GM21360 (cell line): ENCODE results near the gene FMO2.
"Not testable (repeated sequence)": the region's sequence is repeated elsewhere in the genome, so short reads cannot be mapped to it uniquely, and the experiment has no call there.

Experiments used
- ATAC-seq: cut with Tn5 transposase; IDR thresholded peaks from one replicate; pipeline ENCODE4 v1.9.1; 2021; ENCODE audit warnings: mild to moderate bottlenecking, moderate library complexity; ENCODE audit not compliant: unreplicated experiment

Gene FMO2

GRCh38 chr1:171218661-171219060, 33.6 kb downstream of the FMO2 start:
- ATAC-seq = no peak

- ATAC-seq = no peak
These were observed 34.4 kb downstream of the FMO2 start for GRCh38 chr1:171219346-171220080.

GRCh38 chr1:171220081-171220420, 35.0 kb downstream of the FMO2 start:
- no peak for ATAC-seq

- ATAC-seq = no peak
These were observed 35.5 kb downstream of the FMO2 start for GRCh38 chr1:171220581-171221054.

GRCh38 chr1:171221665-171222591, 36.8 kb downstream of the FMO2 start:
- no peak for ATAC-seq

- ATAC-seq = no peak
These were observed 37.8 kb downstream of the FMO2 start for GRCh38 chr1:171222936-171223335.

GRCh38 chr1:171224257-171224656, 39.2 kb downstream of the FMO2 start:
- not testable (repeated sequence) for ATAC-seq

GRCh38 chr1:171226747-171227370, 41.8 kb downstream of the FMO2 start:
- peak; percentile 94 for ATAC-seq

- no peak for ATAC-seq
These were observed 46.2 kb downstream of the FMO2 start for GRCh38 chr1:171231326-171231725.

GRCh38 chr1:171233183-171233582, 48.1 kb downstream of the FMO2 start:
- ATAC-seq = no peak

- ATAC-seq = not testable (repeated sequence)
These were observed 51.1 kb downstream of the FMO2 start for GRCh38 chr1:171236231-171236630.

GRCh38 chr1:171243878-171244277, 58.8 kb downstream of the FMO2 start:
- ATAC-seq = no peak

GRCh38 chr1:171245458-171246064, 60.5 kb downstream of the FMO2 start:
- ATAC-seq = peak; percentile 60

- ATAC-seq = no peak
These were observed 62.4 kb downstream of the FMO2 start for GRCh38 chr1:171247501-171247900.

GRCh38 chr1:171248302-171248701, 63.2 kb downstream of the FMO2 start, which contains the start of gene FMO1:
FMO1 (plus strand) TSS chr1:171248494; CDS start chr1:171258088, 9,594 bp downstream.
- no peak for ATAC-seq

GRCh38 chr1:171248841-171249240, 63.7 kb downstream of the FMO2 start:
- no peak for ATAC-seq

- no peak for ATAC-seq
These were observed 65.2 kb downstream of the FMO2 start for GRCh38 chr1:171250263-171250662.

- ATAC-seq = peak; percentile 32
These were observed 66.2 kb downstream of the FMO2 start for GRCh38 chr1:171251042-171251951.

- no peak for ATAC-seq
These were observed 66.8 kb downstream of the FMO2 start for GRCh38 chr1:171251952-171252300.

GRCh38 chr1:171252482-171252881, 67.4 kb downstream of the FMO2 start:
- peak; percentile 94 for ATAC-seq
